Measurements from ENCODE around the gene SYNGR3. TPM values are rescaled to one million over a fixed set of nuclear protein-coding genes. Genes with fewer than 3 reads are reported as not detected.
"Not testable (repeated sequence)": the region's sequence is repeated elsewhere in the genome, so short reads cannot be mapped to it uniquely, and the experiment has no call there.

SYNGR3 gene
- polyA plus RNA-seq, 4 donors, result 0.45 to 5.4 (median 0.92) TPM

GRCh38 chr16:1958143-1958491 lies 31.7 kb upstream of the SYNGR3 start:
- not testable (repeated sequence) for FAIRE-seq; H3K27ac ChIP-seq (ENCODE audit: low read depth in 1 of 3, low read length in 2 of 3); H3K4me3 ChIP-seq (ENCODE audit: low read depth in 1 of 3, low read length in 3 of 3); DNase-seq; H3K9me3 ChIP-seq (ENCODE audit: control insufficient read depth in 2 of 2, insufficient read depth in 1 of 2, low read depth in 1 of 2, low read length in 1 of 2)
- peaks cover 0 to 12% (median 0%) of the 10 kb centered on the region in 3 donors for H3K27me3 ChIP-seq (ENCODE audit: control insufficient read depth in 3 of 3, insufficient read depth in 3 of 3, low read length in 3 of 3)
- H3K4me1 ChIP-seq (ENCODE audit: control insufficient read depth in 3 of 3, insufficient read depth in 2 of 3, low read depth in 1 of 3, low read length in 2 of 3), result peaks cover 0 to 25% (median 3%) of the 10 kb centered on the region in 3 donors
- 70 to 81% (median 76%) methylated on average over 24 to 30 of the region's 30 CpGs for WGBS, 3 donors
- H3K36me3 ChIP-seq (ENCODE audit: control insufficient read depth in 3 of 3, insufficient read depth in 2 of 3, low read depth in 1 of 3, low read length in 3 of 3), result peaks cover 3 to 28% (median 13%) of the 10 kb centered on the region in 3 donors

GRCh38 chr16:1958715-1959268 lies 31.0 kb upstream of the SYNGR3 start:
- Histone ChIP-seq H3K27me3 (ENCODE audit: control insufficient read depth in 3 of 3, insufficient read depth in 3 of 3, low read length in 3 of 3) (peaks cover 0 to 12% (median 0%) of the 10 kb centered on the region in 3 donors), H3K4me3 (ENCODE audit: low read depth in 1 of 3, low read length in 3 of 3) (no peak overlapping the region), H3K9me3 (ENCODE audit: control insufficient read depth in 2 of 2, insufficient read depth in 1 of 2, low read depth in 1 of 2, low read length in 1 of 2) (no peaks in the 10 kb centered on the region), H3K27ac (ENCODE audit: low read depth in 1 of 3, low read length in 2 of 3) (peak overlapping the region in 1 of 3 donors; percentile 59), H3K36me3 (ENCODE audit: control insufficient read depth in 3 of 3, insufficient read depth in 2 of 3, low read depth in 1 of 3, low read length in 3 of 3) (peaks cover 3 to 35% (median 13%) of the 10 kb centered on the region in 3 donors), H3K4me1 (ENCODE audit: control insufficient read depth in 3 of 3, insufficient read depth in 2 of 3, low read depth in 1 of 3, low read length in 2 of 3) (peaks cover 0 to 28% (median 3%) of the 10 kb centered on the region in 3 donors)
- FAIRE-seq (no peak), DNase-seq (no peak)
- 21 to 35% (median 34%) methylated on average over 14 of the region's 14 CpGs for WGBS, 3 donors

- Histone ChIP-seq H3K4me3 (ENCODE audit: low read depth in 1 of 3, low read length in 3 of 3) (peak within 1 kb of the TSS; percentile 88 to 99 (median 91)), H3K4me1 (ENCODE audit: control insufficient read depth in 3 of 3, insufficient read depth in 2 of 3, low read depth in 1 of 3, low read length in 2 of 3) (peaks cover 0 to 30% (median 3%) of the 10 kb centered on the region in 3 donors), H3K36me3 (ENCODE audit: control insufficient read depth in 3 of 3, insufficient read depth in 2 of 3, low read depth in 1 of 3, low read length in 3 of 3) (peaks cover 3 to 39% (median 13%) of the 10 kb centered on the region in 3 donors), H3K27me3 (ENCODE audit: control insufficient read depth in 3 of 3, insufficient read depth in 3 of 3, low read length in 3 of 3) (peaks cover 0 to 12% (median 0%) of the 10 kb centered on the region in 3 donors), H3K27ac (ENCODE audit: low read depth in 1 of 3, low read length in 2 of 3) (peak within 1 kb of the TSS; percentile 66 to 87 (median 87)), H3K9me3 (ENCODE audit: control insufficient read depth in 2 of 2, insufficient read depth in 1 of 2, low read depth in 1 of 2, low read length in 1 of 2) (no peaks in the 10 kb centered on the region)
- FAIRE-seq (no peak), DNase-seq (peak; percentile 86 to 96)
- 0 to 1% (median 1%) methylated on average over 46 to 79 of the region's 79 CpGs for WGBS, 3 donors
Observed at GRCh38 chr16:1959269-1960039, 30.3 kb upstream of the SYNGR3 start, which contains the start of gene NDUFB10. Gene NDUFB10, plus strand, starts transcription at chr16:1959538. Its CDS starts 87 bp downstream, at chr16:1959625.

- Histone ChIP-seq H3K27me3 (ENCODE audit: control insufficient read depth in 3 of 3, insufficient read depth in 3 of 3, low read length in 3 of 3) (peaks cover 0 to 8% (median 0%) of the 10 kb centered on the region in 3 donors), H3K4me3 (ENCODE audit: low read depth in 1 of 3, low read length in 3 of 3) (peak overlapping the region in 2 of 3 donors; percentile 91 to 99), H3K9me3 (ENCODE audit: control insufficient read depth in 2 of 2, insufficient read depth in 1 of 2, low read depth in 1 of 2, low read length in 1 of 2) (no peaks in the 10 kb centered on the region), H3K4me1 (ENCODE audit: control insufficient read depth in 3 of 3, insufficient read depth in 2 of 3, low read depth in 1 of 3, low read length in 2 of 3) (peaks cover 1 to 37% (median 3%) of the 10 kb centered on the region in 3 donors), H3K27ac (ENCODE audit: low read depth in 1 of 3, low read length in 2 of 3) (peak overlapping the region in 2 of 3 donors; percentile 32 to 39), H3K36me3 (ENCODE audit: control insufficient read depth in 3 of 3, insufficient read depth in 2 of 3, low read depth in 1 of 3, low read length in 3 of 3) (peaks cover 3 to 39% (median 13%) of the 10 kb centered on the region in 3 donors)
- DNase-seq, result peak; percentile 13 to 28
- no peak for FAIRE-seq
- 33 to 48% (median 35%) methylated on average over 20 of the region's 20 CpGs for WGBS, 3 donors
Observed at GRCh38 chr16:1960665-1961630, 28.8 kb upstream of the SYNGR3 start.

GRCh38 chr16:1961651-1962067 lies 28.1 kb upstream of the SYNGR3 start:
- DNase-seq (peak in 1 of 2 donors; percentile 21), FAIRE-seq (no peak)
- H3K4me3 ChIP-seq (ENCODE audit: low read depth in 1 of 3, low read length in 3 of 3), result no peak overlapping the region
- H3K4me1 ChIP-seq (ENCODE audit: control insufficient read depth in 3 of 3, insufficient read depth in 2 of 3, low read depth in 1 of 3, low read length in 2 of 3), result peaks cover 2 to 44% (median 3%) of the 10 kb centered on the region in 3 donors
- no peak overlapping the region for H3K27ac ChIP-seq (ENCODE audit: low read depth in 1 of 3, low read length in 2 of 3)
- peaks cover 3 to 43% (median 13%) of the 10 kb centered on the region in 3 donors for H3K36me3 ChIP-seq (ENCODE audit: control insufficient read depth in 3 of 3, insufficient read depth in 2 of 3, low read depth in 1 of 3, low read length in 3 of 3)
- peaks cover 0 to 8% (median 0%) of the 10 kb centered on the region in 3 donors for H3K27me3 ChIP-seq (ENCODE audit: control insufficient read depth in 3 of 3, insufficient read depth in 3 of 3, low read length in 3 of 3)
- H3K9me3 ChIP-seq (ENCODE audit: control insufficient read depth in 2 of 2, insufficient read depth in 1 of 2, low read depth in 1 of 2, low read length in 1 of 2), result no peaks in the 10 kb centered on the region
- WGBS, 3 donors, result 33 to 50% (median 47%) methylated on average over 6 of the region's 6 CpGs

- Histone ChIP-seq H3K27ac (ENCODE audit: low read depth in 1 of 3, low read length in 2 of 3) (peak overlapping the region in 1 of 3 donors; percentile 56), H3K4me1 (ENCODE audit: control insufficient read depth in 3 of 3, insufficient read depth in 2 of 3, low read depth in 1 of 3, low read length in 2 of 3) (peaks cover 2 to 44% (median 3%) of the 10 kb centered on the region in 3 donors), H3K4me3 (ENCODE audit: low read depth in 1 of 3, low read length in 3 of 3) (peak overlapping the region in 1 of 3 donors; percentile 75), H3K36me3 (ENCODE audit: control insufficient read depth in 3 of 3, insufficient read depth in 2 of 3, low read depth in 1 of 3, low read length in 3 of 3) (peaks cover 3 to 43% (median 13%) of the 10 kb centered on the region in 3 donors)
- WGBS, 3 donors, result 67 to 84% (median 77%) methylated on average over 31 to 37 of the region's 37 CpGs
- H3K27me3 ChIP-seq (ENCODE audit: control insufficient read depth in 3 of 3, insufficient read depth in 3 of 3, low read length in 3 of 3); FAIRE-seq; DNase-seq; H3K9me3 ChIP-seq (ENCODE audit: control insufficient read depth in 2 of 2, insufficient read depth in 1 of 2, low read depth in 1 of 2, low read length in 1 of 2): not testable (repeated sequence)
Observed at GRCh38 chr16:1962161-1963153, 27.3 kb upstream of the SYNGR3 start.

- Histone ChIP-seq H3K4me1 (ENCODE audit: control insufficient read depth in 3 of 3, insufficient read depth in 2 of 3, low read depth in 1 of 3, low read length in 2 of 3) (peaks cover 2 to 42% (median 3%) of the 10 kb centered on the region in 3 donors), H3K4me3 (ENCODE audit: low read depth in 1 of 3, low read length in 3 of 3) (peak overlapping the region; percentile 62 to 85 (median 75)), H3K27me3 (ENCODE audit: control insufficient read depth in 3 of 3, insufficient read depth in 3 of 3, low read length in 3 of 3) (no peaks in the 10 kb centered on the region), H3K27ac (ENCODE audit: low read depth in 1 of 3, low read length in 2 of 3) (peak overlapping the region; percentile 84 to 98 (median 98)), H3K36me3 (ENCODE audit: control insufficient read depth in 3 of 3, insufficient read depth in 2 of 3, low read depth in 1 of 3, low read length in 3 of 3) (peaks cover 3 to 43% (median 13%) of the 10 kb centered on the region in 3 donors), H3K9me3 (ENCODE audit: control insufficient read depth in 2 of 2, insufficient read depth in 1 of 2, low read depth in 1 of 2, low read length in 1 of 2) (no peaks in the 10 kb centered on the region)
- 3 to 9% (median 5%) methylated on average over 40 to 44 of the region's 44 CpGs for WGBS, 3 donors
- peak; percentile 38 to 56 for DNase-seq
- no peak for FAIRE-seq
Observed at GRCh38 chr16:1963806-1964505, 25.8 kb upstream of the SYNGR3 start.
